CD4-positive, alpha-beta T cell treated with Interleukin-6 for 4 hours (primary cell): ENCODE measurements around the gene MIS12.

Experiments used
- DNase-seq: peaks from one replicate; pipeline ENCODE4 v3.0.0-alpha.2; 2020; ENCODE audit warnings: mixed read lengths

MIS12 gene

DNA sequence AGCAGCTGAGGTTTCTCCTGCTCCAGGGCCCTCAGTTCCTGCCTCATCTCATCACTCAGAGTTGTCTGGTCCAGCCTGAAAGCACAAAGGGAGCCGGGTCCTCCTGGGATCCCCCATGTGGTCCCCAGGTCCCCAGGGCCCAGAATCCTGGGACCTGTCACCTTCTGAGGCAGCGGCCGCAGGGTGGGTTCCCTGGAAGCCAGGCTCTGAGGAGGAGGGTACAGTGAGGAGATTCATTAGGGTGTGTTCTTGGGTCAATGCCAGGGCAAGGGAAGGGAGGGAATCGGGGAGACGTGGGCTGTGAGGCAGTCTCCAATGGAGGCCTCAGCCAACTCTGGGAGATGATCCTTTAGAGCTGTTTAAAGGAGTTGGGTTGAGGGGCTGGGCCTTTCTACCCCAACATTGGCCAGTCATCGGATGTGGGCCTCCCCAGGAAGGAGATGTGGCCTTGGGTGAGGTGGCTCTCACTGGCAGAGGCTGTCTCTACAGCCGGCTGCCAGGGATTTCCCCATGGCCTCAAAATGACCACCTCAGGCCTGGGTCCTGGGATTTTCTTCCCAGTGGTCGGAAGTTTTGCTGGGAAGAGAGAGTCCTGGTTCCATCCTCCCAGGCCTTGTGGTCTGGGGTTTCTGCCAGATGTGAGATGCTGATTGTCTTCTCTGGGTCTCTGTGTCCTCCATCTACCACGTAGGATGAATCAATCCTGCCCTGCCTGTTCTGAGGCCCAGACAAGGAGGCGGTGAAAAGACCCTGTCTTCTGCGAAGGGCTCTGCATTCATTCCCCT, 50.7 kb downstream of the MIS12 start:
- DNase-seq: no peak

DNA sequence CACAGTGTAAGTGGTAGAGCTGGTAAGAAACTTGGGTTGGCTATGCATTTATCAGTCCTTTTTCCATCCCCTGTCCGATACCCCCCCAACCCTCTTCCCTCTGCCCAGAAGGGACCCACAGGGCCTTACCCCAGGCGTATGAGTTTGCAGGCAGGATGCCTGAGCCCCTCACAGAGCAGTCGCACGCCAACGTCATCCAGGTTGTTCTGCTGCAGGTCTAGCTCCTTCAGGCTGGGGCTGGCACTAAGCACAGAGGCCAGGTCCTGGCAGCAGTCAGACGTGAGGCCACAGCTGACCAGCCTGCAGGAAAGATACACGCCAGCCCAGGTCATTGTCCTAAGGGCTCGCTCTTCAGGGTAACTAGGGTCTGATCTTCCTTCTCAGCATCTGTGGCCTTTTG, 52.9 kb downstream of the MIS12 start:
- DNase-seq: no peak

DNA sequence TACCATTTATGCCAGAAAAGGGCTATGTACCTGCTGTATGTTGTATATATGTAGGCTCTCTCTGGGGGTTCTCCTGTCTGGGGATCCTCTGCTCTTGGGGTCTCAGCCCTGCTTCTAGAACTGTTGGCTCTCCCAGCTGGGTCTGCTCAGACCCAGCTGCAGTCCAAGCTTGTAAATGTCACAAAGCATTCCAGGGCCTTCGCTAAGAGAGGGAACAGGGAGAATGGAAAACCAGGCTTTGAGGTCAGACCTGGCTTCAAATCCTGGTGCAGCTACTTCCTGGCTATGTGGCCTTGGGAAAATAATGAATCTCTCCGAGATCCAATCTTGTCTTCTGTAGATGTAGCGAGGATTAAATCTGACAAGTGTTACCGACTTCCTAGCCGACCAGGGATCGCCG, 54.0 kb downstream of the MIS12 start:
- no peak for DNase-seq
